ENCODE measurements around the gene GLYATL1.

DNA sequence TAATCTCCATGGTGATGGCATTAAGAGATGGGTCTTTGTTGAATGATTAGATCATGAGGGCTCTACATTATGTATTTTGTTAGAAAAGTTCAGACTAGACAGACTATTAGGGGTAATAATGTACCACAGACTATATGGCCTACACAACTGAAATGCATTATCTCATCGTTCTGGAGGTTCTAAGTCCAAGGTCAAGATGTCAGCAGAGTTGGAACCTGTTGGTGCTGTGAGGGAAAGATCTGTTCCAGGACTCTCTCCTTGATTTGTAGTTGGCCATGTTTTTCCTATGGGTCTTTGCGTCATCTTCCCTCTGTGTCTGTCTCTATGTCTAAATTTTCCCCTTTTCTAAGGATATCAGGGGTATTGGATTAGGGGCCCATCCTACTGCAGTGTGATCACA lies 8.4 kb upstream of the GLYATL1 start:
- TF ChIP-seq, protein P1, sequence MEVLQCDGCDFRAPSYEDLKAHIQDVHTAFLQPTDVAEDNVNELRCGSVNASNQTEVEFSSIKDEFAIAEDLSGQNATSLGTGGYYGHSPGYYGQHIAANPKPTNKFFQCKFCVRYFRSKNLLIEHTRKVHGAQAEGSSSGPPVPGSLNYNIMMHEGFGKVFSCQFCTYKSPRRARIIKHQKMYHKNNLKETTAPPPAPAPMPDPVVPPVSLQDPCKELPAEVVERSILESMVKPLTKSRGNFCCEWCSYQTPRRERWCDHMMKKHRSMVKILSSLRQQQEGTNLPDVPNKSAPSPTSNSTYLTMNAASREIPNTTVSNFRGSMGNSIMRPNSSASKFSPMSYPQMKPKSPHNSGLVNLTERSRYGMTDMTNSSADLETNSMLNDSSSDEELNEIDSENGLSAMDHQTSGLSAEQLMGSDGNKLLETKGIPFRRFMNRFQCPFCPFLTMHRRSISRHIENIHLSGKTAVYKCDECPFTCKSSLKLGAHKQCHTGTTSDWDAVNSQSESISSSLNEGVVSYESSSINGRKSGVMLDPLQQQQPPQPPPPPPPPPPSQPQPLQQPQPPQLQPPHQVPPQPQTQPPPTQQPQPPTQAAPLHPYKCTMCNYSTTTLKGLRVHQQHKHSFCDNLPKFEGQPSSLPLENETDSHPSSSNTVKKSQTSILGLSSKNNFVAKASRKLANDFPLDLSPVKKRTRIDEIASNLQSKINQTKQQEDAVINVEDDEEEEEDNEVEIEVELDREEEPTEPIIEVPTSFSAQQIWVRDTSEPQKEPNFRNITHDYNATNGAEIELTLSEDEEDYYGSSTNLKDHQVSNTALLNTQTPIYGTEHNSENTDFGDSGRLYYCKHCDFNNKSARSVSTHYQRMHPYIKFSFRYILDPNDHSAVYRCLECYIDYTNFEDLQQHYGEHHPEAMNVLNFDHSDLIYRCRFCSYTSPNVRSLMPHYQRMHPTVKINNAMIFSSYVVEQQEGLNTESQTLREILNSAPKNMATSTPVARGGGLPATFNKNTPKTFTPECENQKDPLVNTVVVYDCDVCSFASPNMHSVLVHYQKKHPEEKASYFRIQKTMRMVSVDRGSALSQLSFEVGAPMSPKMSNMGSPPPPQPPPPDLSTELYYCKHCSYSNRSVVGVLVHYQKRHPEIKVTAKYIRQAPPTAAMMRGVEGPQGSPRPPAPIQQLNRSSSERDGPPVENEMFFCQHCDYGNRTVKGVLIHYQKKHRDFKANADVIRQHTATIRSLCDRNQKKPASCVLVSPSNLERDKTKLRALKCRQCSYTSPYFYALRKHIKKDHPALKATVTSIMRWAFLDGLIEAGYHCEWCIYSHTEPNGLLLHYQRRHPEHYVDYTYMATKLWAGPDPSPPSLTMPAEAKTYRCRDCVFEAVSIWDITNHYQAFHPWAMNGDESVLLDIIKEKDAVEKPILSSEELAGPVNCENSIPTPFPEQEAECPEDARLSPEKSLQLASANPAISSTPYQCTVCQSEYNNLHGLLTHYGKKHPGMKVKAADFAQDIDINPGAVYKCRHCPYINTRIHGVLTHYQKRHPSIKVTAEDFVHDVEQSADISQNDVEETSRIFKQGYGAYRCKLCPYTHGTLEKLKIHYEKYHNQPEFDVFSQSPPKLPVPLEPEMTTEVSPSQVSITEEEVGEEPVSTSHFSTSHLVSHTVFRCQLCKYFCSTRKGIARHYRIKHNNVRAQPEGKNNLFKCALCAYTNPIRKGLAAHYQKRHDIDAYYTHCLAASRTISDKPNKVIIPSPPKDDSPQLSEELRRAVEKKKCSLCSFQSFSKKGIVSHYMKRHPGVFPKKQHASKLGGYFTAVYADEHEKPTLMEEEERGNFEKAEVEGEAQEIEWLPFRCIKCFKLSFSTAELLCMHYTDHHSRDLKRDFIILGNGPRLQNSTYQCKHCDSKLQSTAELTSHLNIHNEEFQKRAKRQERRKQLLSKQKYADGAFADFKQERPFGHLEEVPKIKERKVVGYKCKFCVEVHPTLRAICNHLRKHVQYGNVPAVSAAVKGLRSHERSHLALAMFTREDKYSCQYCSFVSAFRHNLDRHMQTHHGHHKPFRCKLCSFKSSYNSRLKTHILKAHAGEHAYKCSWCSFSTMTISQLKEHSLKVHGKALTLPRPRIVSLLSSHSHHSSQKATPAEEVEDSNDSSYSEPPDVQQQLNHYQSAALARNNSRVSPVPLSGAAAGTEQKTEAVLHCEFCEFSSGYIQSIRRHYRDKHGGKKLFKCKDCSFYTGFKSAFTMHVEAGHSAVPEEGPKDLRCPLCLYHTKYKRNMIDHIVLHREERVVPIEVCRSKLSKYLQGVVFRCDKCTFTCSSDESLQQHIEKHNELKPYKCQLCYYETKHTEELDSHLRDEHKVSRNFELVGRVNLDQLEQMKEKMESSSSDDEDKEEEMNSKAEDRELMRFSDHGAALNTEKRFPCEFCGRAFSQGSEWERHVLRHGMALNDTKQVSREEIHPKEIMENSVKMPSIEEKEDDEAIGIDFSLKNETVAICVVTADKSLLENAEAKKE (CRISPR knock-in tag; IDR thresholded peaks at IDR 0.05), result no peak
- TF ChIP-seq, protein P2, sequence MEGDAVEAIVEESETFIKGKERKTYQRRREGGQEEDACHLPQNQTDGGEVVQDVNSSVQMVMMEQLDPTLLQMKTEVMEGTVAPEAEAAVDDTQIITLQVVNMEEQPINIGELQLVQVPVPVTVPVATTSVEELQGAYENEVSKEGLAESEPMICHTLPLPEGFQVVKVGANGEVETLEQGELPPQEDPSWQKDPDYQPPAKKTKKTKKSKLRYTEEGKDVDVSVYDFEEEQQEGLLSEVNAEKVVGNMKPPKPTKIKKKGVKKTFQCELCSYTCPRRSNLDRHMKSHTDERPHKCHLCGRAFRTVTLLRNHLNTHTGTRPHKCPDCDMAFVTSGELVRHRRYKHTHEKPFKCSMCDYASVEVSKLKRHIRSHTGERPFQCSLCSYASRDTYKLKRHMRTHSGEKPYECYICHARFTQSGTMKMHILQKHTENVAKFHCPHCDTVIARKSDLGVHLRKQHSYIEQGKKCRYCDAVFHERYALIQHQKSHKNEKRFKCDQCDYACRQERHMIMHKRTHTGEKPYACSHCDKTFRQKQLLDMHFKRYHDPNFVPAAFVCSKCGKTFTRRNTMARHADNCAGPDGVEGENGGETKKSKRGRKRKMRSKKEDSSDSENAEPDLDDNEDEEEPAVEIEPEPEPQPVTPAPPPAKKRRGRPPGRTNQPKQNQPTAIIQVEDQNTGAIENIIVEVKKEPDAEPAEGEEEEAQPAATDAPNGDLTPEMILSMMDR (conservative IDR thresholded peaks at IDR 0.05; ENCODE audit: low read depth in 2 of 2), result no peak
- TF ChIP-seq POLR2AphosphoS5 (IDR thresholded peaks at IDR 0.05; ENCODE audit: low read depth), result no peak
- no peak for TF ChIP-seq EZH2 (IDR thresholded peaks at IDR 0.05; ENCODE audit: low read depth, unreplicated experiment)
- TF ChIP-seq, protein P3, sequence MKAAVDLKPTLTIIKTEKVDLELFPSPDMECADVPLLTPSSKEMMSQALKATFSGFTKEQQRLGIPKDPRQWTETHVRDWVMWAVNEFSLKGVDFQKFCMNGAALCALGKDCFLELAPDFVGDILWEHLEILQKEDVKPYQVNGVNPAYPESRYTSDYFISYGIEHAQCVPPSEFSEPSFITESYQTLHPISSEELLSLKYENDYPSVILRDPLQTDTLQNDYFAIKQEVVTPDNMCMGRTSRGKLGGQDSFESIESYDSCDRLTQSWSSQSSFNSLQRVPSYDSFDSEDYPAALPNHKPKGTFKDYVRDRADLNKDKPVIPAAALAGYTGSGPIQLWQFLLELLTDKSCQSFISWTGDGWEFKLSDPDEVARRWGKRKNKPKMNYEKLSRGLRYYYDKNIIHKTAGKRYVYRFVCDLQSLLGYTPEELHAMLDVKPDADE (IDR thresholded peaks at IDR 0.05), result no peak
- TF ChIP-seq EZH2phosphoT487 (IDR thresholded peaks at IDR 0.05; ENCODE audit: unreplicated experiment), result no peak
